Transverse colon (tissue), 4 donors: ENCODE results near the gene NUP155.
"Not testable (repeated sequence)": the region's sequence is repeated elsewhere in the genome, so short reads cannot be mapped to it uniquely, and the experiment has no call there.

ENCODE experiments used
- CTCF ChIP-seq, 5 experiments: fragments of 200-600 bp in 3 of 5; fragments of 450-650 bp in 2 of 5; sonication (generic) in 3 of 5; IDR thresholded peaks; 1 replicate in 2 of 5; 2 replicates in 3 of 5; pipeline ENCODE4 v1.5.1; 2016 to 2017; ENCODE audit warnings: antibody characterized with exemption in 5 of 5, inconsistent platforms in 3 of 5, mild to moderate bottlenecking in 2 of 5, moderate library complexity in 1 of 5
- EP300 ChIP-seq: sonication (generic); formaldehyde crosslinking; IDR thresholded peaks from one replicate; pipeline ENCODE4 v1.6.1; 2017; ENCODE audit warnings: antibody characterized with exemption, low read depth
- POLR2A ChIP-seq: fragments of 450-650 bp; IDR thresholded peaks from one replicate; pipeline ENCODE4 v1.6.1; 2016; ENCODE audit warnings: antibody characterized with exemption, mild to moderate bottlenecking, moderate library complexity
- POLR2AphosphoS5 ChIP-seq, 3 donors: sonication (generic); formaldehyde crosslinking; IDR thresholded peaks; one replicate each; pipeline ENCODE4 v1.6.1; 2016; ENCODE audit warnings: antibody characterized with exemption in 3 of 3

- TF ChIP-seq POLR2AphosphoS5 (IDR thresholded peaks at IDR 0.05); CTCF (IDR thresholded peaks at IDR 0.05); POLR2A; EP300: not testable (repeated sequence)
Observed at GRCh38 chr5:37334754-37335153, 36.2 kb downstream of the NUP155 start.
